GM18868 (cell line): Measurements from ENCODE around the gene MCTP1.
"Not testable (repeated sequence)": the region's sequence is repeated elsewhere in the genome, so short reads cannot be mapped to it uniquely, and the experiment has no call there.

ENCODE experiments used
- ATAC-seq: cut with Tn5 transposase; IDR thresholded peaks from one replicate; pipeline ENCODE4 v1.9.1; 2021; ENCODE audit warnings: mild to moderate bottlenecking, moderate library complexity; ENCODE audit not compliant: unreplicated experiment

The MCTP1 gene

GRCh38 chr5:95252801-95253200, 32.1 kb downstream of the MCTP1 start:
- ATAC-seq = no peak

GRCh38 chr5:95251185-95251584, 33.7 kb downstream of the MCTP1 start:
- no peak for ATAC-seq

GRCh38 chr5:95244479-95244878, 40.4 kb downstream of the MCTP1 start:
- ATAC-seq = no peak

GRCh38 chr5:95241635-95242034, 43.3 kb downstream of the MCTP1 start:
- ATAC-seq = peak; percentile 99

GRCh38 chr5:95241161-95241560, 43.7 kb downstream of the MCTP1 start:
- ATAC-seq = peak; percentile 5

- no peak for ATAC-seq
These were observed 46.2 kb downstream of the MCTP1 start for GRCh38 chr5:95238560-95239325.

- no peak for ATAC-seq
These were observed 47.6 kb downstream of the MCTP1 start for GRCh38 chr5:95237324-95237723.

GRCh38 chr5:95235439-95235982, 49.4 kb downstream of the MCTP1 start:
- ATAC-seq = no peak

GRCh38 chr5:95229646-95230045, 55.2 kb downstream of the MCTP1 start:
- no peak for ATAC-seq

GRCh38 chr5:95224701-95225459, 60.0 kb downstream of the MCTP1 start:
- ATAC-seq = no peak

GRCh38 chr5:95223566-95224258, 61.2 kb downstream of the MCTP1 start:
- no peak for ATAC-seq

- ATAC-seq = no peak
These were observed 62.1 kb downstream of the MCTP1 start for GRCh38 chr5:95222836-95223235.

- no peak for ATAC-seq
These were observed 63.7 kb downstream of the MCTP1 start for GRCh38 chr5:95221234-95221633.

- no peak for ATAC-seq
These were observed 64.5 kb downstream of the MCTP1 start for GRCh38 chr5:95220381-95220780.

GRCh38 chr5:95219411-95219810, 65.5 kb downstream of the MCTP1 start:
- ATAC-seq = no peak

- ATAC-seq = no peak
These were observed 67.0 kb downstream of the MCTP1 start for GRCh38 chr5:95217881-95218280.

- no peak for ATAC-seq
These were observed 67.5 kb downstream of the MCTP1 start for GRCh38 chr5:95217351-95217750.

GRCh38 chr5:95216136-95216955, 68.5 kb downstream of the MCTP1 start:
- ATAC-seq = no peak

GRCh38 chr5:95207811-95208210, 77.1 kb downstream of the MCTP1 start:
- ATAC-seq = not testable (repeated sequence)

GRCh38 chr5:95194856-95195255, 90.0 kb downstream of the MCTP1 start:
- ATAC-seq = no peak

GRCh38 chr5:95191330-95191729, 93.6 kb downstream of the MCTP1 start:
- peak; percentile 90 for ATAC-seq
